MM.1S (cell line): ENCODE measurements around the gene GGTA1.

Experiments used
- EZH2 ChIP-seq: fragments of 300-600 bp; sonication (generic); optimal IDR thresholded peaks from 2 replicates; pipeline ENCODE3; 2017; ENCODE audit warnings: low read depth, mild to moderate bottlenecking, antibody characterized with exemption, low read length, mixed read lengths
- EZH2phosphoT487 ChIP-seq: fragments of 300-600 bp; sonication (generic); IDR thresholded peaks from 2 replicates; pipeline ENCODE4 v1.6.1; 2018; ENCODE audit warnings: antibody characterized with exemption, low read length
- TF ChIP-seq, protein P1 (sequence below): fragments of 300-600 bp; sonication (generic); IDR thresholded peaks from 2 replicates; pipeline ENCODE4 v1.5.1; 2016; ENCODE audit warnings: antibody characterized with exemption, low read length, mixed read lengths

DNA sequence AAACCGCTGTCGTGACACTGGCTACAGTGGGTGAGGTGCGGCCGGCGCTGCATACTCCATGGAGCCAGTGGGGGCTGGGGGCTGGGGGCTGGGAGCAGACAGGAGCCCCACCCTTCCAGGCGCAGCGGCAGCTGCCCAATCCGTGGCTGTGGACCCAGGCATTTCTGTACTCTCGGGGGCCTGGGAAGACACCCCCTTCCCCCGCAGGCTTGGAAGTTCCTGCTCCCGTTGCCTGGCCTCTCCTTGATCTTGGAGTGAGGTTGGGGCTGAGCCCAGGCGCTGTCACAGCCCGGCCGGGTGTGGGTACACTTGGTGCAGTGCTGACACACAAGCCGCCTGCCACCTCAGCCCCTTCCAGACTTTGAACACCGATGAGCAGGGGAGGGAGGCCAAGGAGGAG, 27.7 kb upstream of the GGTA1 start:
- TF ChIP-seq, protein P1, sequence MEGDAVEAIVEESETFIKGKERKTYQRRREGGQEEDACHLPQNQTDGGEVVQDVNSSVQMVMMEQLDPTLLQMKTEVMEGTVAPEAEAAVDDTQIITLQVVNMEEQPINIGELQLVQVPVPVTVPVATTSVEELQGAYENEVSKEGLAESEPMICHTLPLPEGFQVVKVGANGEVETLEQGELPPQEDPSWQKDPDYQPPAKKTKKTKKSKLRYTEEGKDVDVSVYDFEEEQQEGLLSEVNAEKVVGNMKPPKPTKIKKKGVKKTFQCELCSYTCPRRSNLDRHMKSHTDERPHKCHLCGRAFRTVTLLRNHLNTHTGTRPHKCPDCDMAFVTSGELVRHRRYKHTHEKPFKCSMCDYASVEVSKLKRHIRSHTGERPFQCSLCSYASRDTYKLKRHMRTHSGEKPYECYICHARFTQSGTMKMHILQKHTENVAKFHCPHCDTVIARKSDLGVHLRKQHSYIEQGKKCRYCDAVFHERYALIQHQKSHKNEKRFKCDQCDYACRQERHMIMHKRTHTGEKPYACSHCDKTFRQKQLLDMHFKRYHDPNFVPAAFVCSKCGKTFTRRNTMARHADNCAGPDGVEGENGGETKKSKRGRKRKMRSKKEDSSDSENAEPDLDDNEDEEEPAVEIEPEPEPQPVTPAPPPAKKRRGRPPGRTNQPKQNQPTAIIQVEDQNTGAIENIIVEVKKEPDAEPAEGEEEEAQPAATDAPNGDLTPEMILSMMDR, result no peak
- TF ChIP-seq EZH2, result no peak
- TF ChIP-seq EZH2phosphoT487, result no peak
